Esophagus muscularis mucosa (tissue), 4 donors: ENCODE data around the gene GALNT7.

Experiments
- EP300 ChIP-seq: sonication (generic); formaldehyde crosslinking; IDR thresholded peaks from one replicate; pipeline ENCODE4 v1.6.1; 2017; ENCODE audit warnings: antibody characterized with exemption
- POLR2A ChIP-seq: fragments of 450-650 bp; IDR thresholded peaks from one replicate; pipeline ENCODE4 v1.6.1; 2017; ENCODE audit warnings: antibody characterized with exemption, moderate library complexity, mild to moderate bottlenecking, low read depth
- POLR2AphosphoS5 ChIP-seq, 2 donors: sonication (generic); formaldehyde crosslinking; IDR thresholded peaks; one replicate each; pipeline ENCODE4 v1.6.1; 2017; ENCODE audit warnings: antibody characterized with exemption in 2 of 2
- TF ChIP-seq, protein P1 (sequence below), 3 experiments: fragments of 200-600 bp in 2 of 3; fragments of 450-650 bp in 1 of 3; sonication (generic) in 2 of 3; IDR thresholded peaks; one replicate each; pipeline ENCODE4 v1.5.1; 2017 to 2019; ENCODE audit warnings: antibody characterized with exemption in 3 of 3, mild to moderate bottlenecking in 2 of 3, moderate library complexity in 1 of 3

DNA sequence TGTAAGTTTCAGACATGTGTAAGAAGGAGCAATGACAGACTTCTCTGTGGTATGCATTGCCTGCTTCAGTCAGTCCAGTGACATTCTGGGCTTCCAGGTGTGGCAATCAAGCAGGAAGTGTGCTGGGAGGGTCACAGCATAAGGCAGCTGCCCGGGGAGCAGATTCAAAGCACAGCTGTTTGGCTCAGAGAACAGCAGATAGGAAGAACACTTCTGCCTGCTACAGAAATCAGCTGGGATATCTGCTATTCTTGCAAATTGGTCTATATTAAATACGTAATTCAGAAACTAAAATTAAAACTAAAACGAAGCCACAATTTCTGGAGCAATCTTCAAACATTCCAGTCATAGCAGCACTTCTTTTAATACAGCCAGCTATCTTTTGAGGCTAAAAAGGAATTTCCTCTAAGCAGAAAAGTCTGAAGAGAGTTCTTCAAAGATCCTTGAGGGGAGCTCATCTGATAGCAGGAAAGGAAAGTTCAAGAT, 47.5 kb upstream of the GALNT7 start:
- TF ChIP-seq, protein P1, sequence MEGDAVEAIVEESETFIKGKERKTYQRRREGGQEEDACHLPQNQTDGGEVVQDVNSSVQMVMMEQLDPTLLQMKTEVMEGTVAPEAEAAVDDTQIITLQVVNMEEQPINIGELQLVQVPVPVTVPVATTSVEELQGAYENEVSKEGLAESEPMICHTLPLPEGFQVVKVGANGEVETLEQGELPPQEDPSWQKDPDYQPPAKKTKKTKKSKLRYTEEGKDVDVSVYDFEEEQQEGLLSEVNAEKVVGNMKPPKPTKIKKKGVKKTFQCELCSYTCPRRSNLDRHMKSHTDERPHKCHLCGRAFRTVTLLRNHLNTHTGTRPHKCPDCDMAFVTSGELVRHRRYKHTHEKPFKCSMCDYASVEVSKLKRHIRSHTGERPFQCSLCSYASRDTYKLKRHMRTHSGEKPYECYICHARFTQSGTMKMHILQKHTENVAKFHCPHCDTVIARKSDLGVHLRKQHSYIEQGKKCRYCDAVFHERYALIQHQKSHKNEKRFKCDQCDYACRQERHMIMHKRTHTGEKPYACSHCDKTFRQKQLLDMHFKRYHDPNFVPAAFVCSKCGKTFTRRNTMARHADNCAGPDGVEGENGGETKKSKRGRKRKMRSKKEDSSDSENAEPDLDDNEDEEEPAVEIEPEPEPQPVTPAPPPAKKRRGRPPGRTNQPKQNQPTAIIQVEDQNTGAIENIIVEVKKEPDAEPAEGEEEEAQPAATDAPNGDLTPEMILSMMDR (IDR thresholded peaks at IDR 0.05): no peak
- TF ChIP-seq POLR2AphosphoS5 (IDR thresholded peaks at IDR 0.05) (no peak), POLR2A (no peak), EP300 (no peak)
